Stimulated activated naive CD4-positive, alpha-beta T cell treated with Interleukin-2 at 50 U/mL for 16 hours (primary cell): ENCODE measurements around the gene TAF4.
A peak's percentile ranks its signal among the peaks of the same experiment; 100 is the strongest.
"Not testable (repeated sequence)": the region's sequence is repeated elsewhere in the genome, so short reads cannot be mapped to it uniquely, and the experiment has no call there.

Experiments used
- DNase-seq: peaks from one replicate; lab custom pipeline; 2025; lab: John Stamatoyannopoulos, UW

Gene TAF4

GRCh38 chr20:62065674-62066338, at the start of gene TAF4:
TAF4 (minus strand) TSS chr20:62065881; CDS start chr20:62065810, 71 bp downstream.
- peak; percentile 73 for DNase-seq

GRCh38 chr20:62114894-62115293, 49.2 kb upstream of the TAF4 start:
- no peak for DNase-seq

- DNase-seq = no peak
Measured at GRCh38 chr20:62112368-62112767, 46.7 kb upstream of the TAF4 start.

- no peak for DNase-seq
Measured at GRCh38 chr20:62111148-62111547, 45.5 kb upstream of the TAF4 start.

- DNase-seq = no peak
Measured at GRCh38 chr20:62105592-62105991, 39.9 kb upstream of the TAF4 start.

- no peak for DNase-seq
Measured at GRCh38 chr20:62104791-62105345, 39.2 kb upstream of the TAF4 start.

- DNase-seq = no peak
Measured at GRCh38 chr20:62104234-62104789, 38.6 kb upstream of the TAF4 start.

GRCh38 chr20:62103508-62104233, 38.0 kb upstream of the TAF4 start:
- DNase-seq = no peak

- no peak for DNase-seq
Measured at GRCh38 chr20:62101078-62101477, 35.4 kb upstream of the TAF4 start.

GRCh38 chr20:62097881-62098407, 32.3 kb upstream of the TAF4 start:
- DNase-seq = no peak

- no peak for DNase-seq
Measured at GRCh38 chr20:62096421-62097380, 31.0 kb upstream of the TAF4 start.

- DNase-seq = no peak
Measured at GRCh38 chr20:62089393-62089792, 23.7 kb upstream of the TAF4 start.

- DNase-seq = no peak
Measured at GRCh38 chr20:62088258-62089127, 22.8 kb upstream of the TAF4 start.

- no peak for DNase-seq
Measured at GRCh38 chr20:62087632-62088031, 22.0 kb upstream of the TAF4 start.

- no peak for DNase-seq
Measured at GRCh38 chr20:62087227-62087626, 21.5 kb upstream of the TAF4 start.

- no peak for DNase-seq
Measured at GRCh38 chr20:62085206-62085605, 19.5 kb upstream of the TAF4 start.

GRCh38 chr20:62084224-62084623, 18.5 kb upstream of the TAF4 start:
- DNase-seq = not testable (repeated sequence)

GRCh38 chr20:62083312-62083711, 17.6 kb upstream of the TAF4 start:
- DNase-seq = no peak

- no peak for DNase-seq
Measured at GRCh38 chr20:62080249-62080990, 14.7 kb upstream of the TAF4 start.

GRCh38 chr20:62079166-62079565, 13.5 kb upstream of the TAF4 start:
- DNase-seq = no peak
